HAP-1 (cell line): ENCODE measurements around the gene SLMAP.
A peak's percentile ranks its signal among the peaks of the same experiment; 100 is the strongest.

ENCODE experiments used
- DNase-seq, 2 experiments: peaks; one replicate each; pipeline ENCODE4 v3.0.0-alpha.2; 2016 to 2020; ENCODE audit warnings: low spot score in 2 of 2
- H3K27me3 ChIP-seq: fragments of 250-450 bp; sonication (Bioruptor Pico); 2 replicates; pipeline ENCODE4 v1.5.1; 2020; ENCODE audit warnings: low read depth, mild to moderate bottlenecking, moderate library complexity
- H3K36me3 ChIP-seq: fragments of 250-450 bp; sonication (Bioruptor Pico); replicated peaks from 2 replicates; pipeline ENCODE4 v1.5.1; 2020; ENCODE audit warnings: mild to moderate bottlenecking
- H3K4me1 ChIP-seq: fragments of 250-450 bp; sonication (Bioruptor Pico); 2 replicates; pipeline ENCODE4 v1.5.1; 2020; ENCODE audit warnings: mild to moderate bottlenecking
- H3K4me3 ChIP-seq: fragments of 250-450 bp; sonication (Bioruptor Pico); 2 replicates; pipeline ENCODE4 v1.5.1; 2020; ENCODE audit warnings: mild to moderate bottlenecking, moderate library complexity
- H3K9me3 ChIP-seq: fragments of 250-450 bp; sonication (Bioruptor Pico); 2 replicates; pipeline ENCODE4 v1.5.1; 2020; ENCODE audit warnings: mild to moderate bottlenecking, moderate library complexity
- in situ Hi-C: fragments of 300-500 bp; cut with MboI; formaldehyde crosslinking; loops from 3 replicates; pipeline ENCODE4 v1.14.3; 2020; ENCODE audit warnings: low sequenced_read_pairs, inconsistent platforms, mixed read lengths

The SLMAP gene

DNA sequence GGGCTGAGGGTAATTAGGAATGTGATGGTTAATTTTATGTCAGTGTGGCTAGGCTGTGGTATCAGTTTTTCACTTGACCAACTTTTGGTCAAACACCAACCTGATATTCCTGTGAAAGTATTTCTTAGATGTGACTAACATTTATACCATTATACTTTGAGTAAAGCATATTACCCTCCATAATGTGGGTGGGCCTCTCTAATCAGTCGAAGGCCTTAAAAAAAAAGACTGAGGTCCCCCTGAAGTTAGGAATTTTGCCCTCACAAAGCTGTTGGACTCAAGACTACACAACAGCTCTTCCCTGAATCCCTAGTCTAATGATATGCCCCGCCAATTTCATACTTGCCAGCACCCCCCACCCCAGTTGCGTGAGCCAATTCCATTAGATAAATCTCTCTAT lies 12.5 kb downstream of the SLMAP start:
- no peaks in the 10 kb centered on the region for H3K27me3 ChIP-seq
- H3K36me3 ChIP-seq: peaks cover 14% of the 10 kb centered on the region; the same call in 1 of the 2 replicates
- H3K4me1 ChIP-seq: peaks cover 10% of the 10 kb centered on the region; the same call in 1 of the 2 replicates
- no peak for DNase-seq
- H3K9me3 ChIP-seq: no peaks in the 10 kb centered on the region
- in situ Hi-C loops: no loop called here
- no peak overlapping the region for H3K4me3 ChIP-seq

DNA sequence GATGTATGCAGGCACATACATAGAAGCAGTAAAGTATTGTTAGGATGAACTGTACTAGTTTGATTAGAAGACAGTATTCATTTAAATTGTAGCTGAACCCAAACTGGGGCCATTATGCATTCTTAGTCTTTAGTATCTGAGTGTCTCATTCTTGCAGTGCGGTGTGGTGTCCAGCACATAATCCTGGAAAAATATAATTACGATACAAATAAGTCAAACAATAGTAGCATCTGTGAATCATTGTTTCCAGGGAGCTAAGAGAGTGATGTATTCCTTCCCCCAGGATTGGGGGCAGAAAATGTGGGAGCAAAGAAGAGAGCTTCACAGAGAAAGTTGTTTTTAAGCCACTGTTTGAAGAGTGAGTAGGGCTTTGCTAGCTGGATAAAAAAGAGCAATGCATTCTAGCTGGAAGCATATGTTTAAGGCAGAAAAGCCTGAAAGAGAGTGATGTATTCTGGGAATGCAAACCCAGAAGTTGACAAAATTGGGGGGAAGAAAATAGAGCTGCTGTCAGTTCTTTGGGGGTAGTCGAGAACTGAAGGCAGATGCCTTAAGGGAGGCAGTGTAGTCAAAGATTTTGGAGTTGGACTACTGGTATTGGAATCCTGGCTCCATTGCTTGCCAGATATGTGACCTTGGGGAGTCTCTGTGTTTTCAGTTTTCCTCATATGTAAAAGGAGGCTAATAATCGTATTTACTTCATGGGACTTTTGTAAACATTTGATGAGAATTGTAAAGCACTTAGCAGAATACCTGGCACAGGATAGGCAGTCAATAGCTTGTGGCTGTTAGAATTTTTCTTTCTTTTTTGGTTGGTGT lies 14.1 kb downstream of the SLMAP start:
- Histone ChIP-seq H3K9me3 (no peaks in the 10 kb centered on the region), H3K27me3 (no peaks in the 10 kb centered on the region), H3K36me3 (peaks cover 11% of the 10 kb centered on the region; the same call in 1 of the 2 replicates), H3K4me1 (0 out of 2 replicates have a peak, but pooled peaks cover 5% of the 10 kb centered on the region), H3K4me3 (no peak overlapping the region)
- in situ Hi-C loops: no loop called here
- no peak for DNase-seq

DNA sequence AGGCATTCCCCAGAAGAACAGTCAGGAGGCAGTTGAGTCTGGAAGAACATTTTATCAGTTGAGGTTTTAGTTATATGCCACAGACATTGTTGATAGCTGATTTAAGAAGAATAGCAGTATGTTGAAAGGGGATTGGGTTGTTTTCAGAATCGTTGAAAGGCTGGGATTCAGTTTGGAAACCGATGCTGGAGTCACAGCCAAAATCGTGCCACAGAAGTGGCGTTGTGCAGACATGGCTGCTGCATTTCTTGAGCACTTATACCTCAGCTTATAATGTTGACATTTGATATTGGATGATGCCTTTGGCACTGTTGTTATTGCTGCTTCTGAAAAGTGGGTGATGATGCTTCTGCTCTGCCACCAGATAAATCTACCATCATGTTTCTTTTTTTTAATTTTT lies 16.1 kb downstream of the SLMAP start:
- Histone ChIP-seq H3K9me3 (no peaks in the 10 kb centered on the region), H3K4me3 (no peak overlapping the region), H3K27me3 (no peaks in the 10 kb centered on the region), H3K4me1 (0 out of 2 replicates have a peak, but pooled peaks cover 5% of the 10 kb centered on the region), H3K36me3 (peaks cover 7% of the 10 kb centered on the region; the same call in 1 of the 2 replicates)
- in situ Hi-C loops: no loop called here
- no peak for DNase-seq

DNA sequence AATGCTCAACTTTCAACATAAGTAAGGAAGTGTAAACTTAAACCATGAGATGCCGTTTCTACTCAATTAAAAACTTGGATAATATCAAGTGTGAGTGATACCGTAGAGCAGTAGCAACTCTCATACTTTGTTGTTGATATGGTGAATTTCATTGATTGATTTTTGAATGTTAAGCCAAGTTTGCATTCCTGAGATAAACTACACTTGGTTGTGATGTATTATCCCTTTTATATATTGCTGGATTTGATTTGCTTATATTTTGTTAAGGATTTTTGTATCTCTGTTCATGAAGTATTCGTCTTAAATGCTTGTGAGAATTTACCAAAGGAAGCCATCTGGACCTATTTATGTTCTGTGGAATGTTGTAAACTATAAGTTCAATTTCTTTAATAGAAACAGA lies 21.7 kb downstream of the SLMAP start:
- in situ Hi-C loops: no loop called here
- H3K36me3 ChIP-seq: no peaks in the 10 kb centered on the region

DNA sequence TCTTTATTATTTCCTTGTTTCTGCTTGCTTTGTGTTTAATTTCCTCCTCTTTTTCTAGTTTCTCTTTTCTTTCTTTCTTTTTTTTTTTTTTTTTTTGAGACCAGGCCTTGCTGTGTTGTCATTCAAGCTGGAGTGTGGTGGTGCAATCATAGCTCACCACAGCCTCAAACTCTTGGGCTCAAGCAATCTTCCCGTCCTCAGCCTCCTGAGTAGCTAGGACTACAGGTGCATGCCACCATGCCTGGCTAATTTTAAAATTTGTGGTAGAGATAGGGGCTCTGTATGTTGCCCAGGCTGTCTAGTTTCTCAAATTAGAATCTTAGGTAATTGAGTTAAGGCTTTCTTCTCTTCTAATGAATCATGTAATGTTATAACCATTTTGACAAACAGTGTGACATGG lies 22.4 kb downstream of the SLMAP start:
- Histone ChIP-seq H3K4me3 (no peak overlapping the region), H3K36me3 (no peaks in the 10 kb centered on the region), H3K27me3 (no peaks in the 10 kb centered on the region), H3K9me3 (no peaks in the 10 kb centered on the region), H3K4me1 (no peaks in the 10 kb centered on the region; the same call in 1 of the 2 replicates)
- DNase-seq: no peak
- in situ Hi-C loops: no loop called here

More for the DNA sequence above, 21.7 kb downstream of the SLMAP start:
- Histone ChIP-seq H3K4me1 (no peaks in the 10 kb centered on the region), H3K9me3 (no peaks in the 10 kb centered on the region), H3K4me3 (no peak overlapping the region), H3K27me3 (no peaks in the 10 kb centered on the region)
- no peak for DNase-seq

DNA sequence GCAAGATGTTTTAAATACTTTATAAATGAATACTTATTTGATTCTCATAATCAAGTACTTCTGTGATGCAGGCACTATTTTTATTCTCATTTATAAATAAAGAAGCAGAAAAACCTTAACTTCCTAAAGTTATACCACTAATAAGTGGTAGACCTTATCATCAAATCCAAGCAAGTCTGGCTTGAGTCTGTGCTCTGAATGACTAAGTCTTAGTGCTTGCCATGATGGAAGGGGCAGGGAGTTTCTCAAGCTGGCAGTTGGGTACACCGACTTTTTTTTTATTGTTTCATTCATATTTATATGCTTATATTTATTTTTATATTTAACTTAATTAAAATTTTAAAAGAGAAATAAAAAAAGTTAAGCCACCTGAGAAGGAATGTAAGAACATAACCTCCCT lies 23.6 kb downstream of the SLMAP start:
- Histone ChIP-seq H3K4me3 (no peak overlapping the region), H3K4me1 (no peaks in the 10 kb centered on the region; the same call in 1 of the 2 replicates), H3K36me3 (no peaks in the 10 kb centered on the region), H3K27me3 (no peaks in the 10 kb centered on the region), H3K9me3 (no peaks in the 10 kb centered on the region)
- no peak for DNase-seq
- in situ Hi-C loops: no loop called here

DNA sequence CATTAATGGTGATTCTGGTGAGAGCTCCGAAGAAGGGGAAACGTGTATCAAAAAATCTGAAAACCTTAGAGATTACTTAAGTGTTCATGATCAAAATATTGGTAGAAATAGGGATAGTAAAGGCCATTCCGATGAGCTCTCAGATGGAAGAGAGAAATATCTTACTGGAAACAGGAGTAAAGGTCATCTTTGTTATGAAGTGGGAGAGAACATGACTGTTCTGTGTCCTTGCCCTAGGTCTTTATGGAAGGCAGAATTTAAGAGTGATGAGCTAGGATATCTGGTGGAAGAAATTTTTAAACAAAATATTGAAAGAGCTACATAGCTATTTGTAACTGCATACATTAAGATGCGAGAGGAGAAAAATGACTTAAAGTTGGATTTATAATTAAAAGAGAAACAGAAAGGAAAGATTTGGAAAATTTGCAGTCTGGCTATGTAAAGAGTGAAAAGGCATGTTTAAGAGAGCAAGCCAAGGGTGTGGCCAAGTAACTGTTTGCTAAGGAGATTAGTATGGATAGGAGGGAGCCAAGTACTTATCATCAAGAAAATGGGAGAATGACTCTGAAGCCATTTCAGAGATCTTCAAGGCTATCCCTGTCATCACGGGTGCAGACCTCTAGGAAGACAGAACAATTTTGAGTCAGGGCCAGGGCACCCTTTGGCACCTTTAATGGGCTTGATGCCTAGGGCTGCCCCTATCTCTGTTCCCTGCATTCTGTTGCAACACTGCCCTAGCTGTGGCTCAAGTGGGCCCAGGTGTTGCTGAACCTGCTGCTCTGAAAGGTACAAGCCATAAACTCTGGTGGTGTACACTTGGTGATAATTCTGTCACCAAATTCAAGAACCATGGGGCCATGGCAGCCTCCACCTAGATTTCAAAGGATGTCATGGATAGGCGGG lies 27.3 kb downstream of the SLMAP start:
- Histone ChIP-seq H3K4me3 (no peak overlapping the region), H3K4me1 (peaks cover 12% of the 10 kb centered on the region), H3K27me3 (no peaks in the 10 kb centered on the region), H3K9me3 (no peaks in the 10 kb centered on the region), H3K36me3 (no peaks in the 10 kb centered on the region)
- in situ Hi-C loops: no loop called here
- peak in 1 of 2 experiments; percentile 19 for DNase-seq

DNA sequence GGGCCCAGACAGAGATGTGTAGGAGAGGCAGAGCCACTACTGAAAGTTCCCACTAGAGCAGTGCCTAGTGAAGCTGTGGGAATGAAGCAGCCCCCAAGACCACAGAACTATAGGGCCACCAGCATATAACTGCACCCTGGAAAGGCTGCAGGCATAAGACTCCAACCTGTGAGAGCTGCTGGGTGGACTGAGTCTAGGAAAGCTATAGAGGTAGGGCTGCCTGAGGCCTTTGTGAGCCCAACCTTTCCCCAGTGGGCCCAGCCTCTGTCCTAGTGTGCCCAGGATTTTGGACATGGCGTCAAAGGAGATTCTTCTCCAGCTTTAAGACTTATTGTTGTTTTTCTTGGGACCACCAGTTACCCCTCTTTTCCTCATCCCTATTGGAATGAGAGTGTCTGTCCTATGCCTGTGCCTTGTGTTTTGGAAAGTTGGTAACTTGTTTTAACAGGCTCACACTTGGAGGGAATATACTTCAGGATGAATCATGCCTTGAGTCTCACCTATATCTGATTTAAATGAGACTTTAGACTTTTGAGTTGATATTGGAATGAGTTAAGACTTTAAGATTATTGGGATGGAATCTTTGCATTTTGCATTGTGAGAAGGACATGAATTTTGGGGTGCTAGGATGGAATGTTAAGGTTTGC lies 28.1 kb downstream of the SLMAP start:
- in situ Hi-C loops: no loop called here
- Histone ChIP-seq H3K27me3 (no peaks in the 10 kb centered on the region), H3K9me3 (no peaks in the 10 kb centered on the region), H3K4me3 (no peak overlapping the region), H3K36me3 (no peaks in the 10 kb centered on the region), H3K4me1 (peaks cover 12% of the 10 kb centered on the region)
- DNase-seq: no peak

DNA sequence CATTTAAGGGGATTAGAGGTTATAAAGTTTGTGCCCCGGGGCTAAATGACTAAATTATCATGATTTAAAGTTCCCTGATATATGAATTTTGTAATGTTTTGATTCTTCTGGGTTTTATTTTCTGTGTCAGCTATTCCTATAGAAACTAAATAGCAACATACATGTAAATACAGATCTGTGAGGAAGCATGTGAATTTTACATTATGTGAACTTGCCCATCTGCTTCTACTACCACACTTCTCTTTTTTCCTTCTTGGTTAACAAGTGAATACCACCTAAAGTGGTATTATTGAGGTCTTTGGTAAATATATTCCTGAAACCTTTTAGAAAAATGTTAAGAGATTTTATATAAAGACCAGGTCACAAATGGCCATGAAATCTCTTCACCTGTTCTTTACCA lies 29.3 kb downstream of the SLMAP start:
- no peak for DNase-seq
- H3K4me3 ChIP-seq: no peak overlapping the region
- H3K4me1 ChIP-seq: peaks cover 12% of the 10 kb centered on the region
- no peaks in the 10 kb centered on the region for H3K9me3 ChIP-seq
- H3K27me3 ChIP-seq: no peaks in the 10 kb centered on the region
- in situ Hi-C loops: no loop called here
- no peaks in the 10 kb centered on the region for H3K36me3 ChIP-seq

DNA sequence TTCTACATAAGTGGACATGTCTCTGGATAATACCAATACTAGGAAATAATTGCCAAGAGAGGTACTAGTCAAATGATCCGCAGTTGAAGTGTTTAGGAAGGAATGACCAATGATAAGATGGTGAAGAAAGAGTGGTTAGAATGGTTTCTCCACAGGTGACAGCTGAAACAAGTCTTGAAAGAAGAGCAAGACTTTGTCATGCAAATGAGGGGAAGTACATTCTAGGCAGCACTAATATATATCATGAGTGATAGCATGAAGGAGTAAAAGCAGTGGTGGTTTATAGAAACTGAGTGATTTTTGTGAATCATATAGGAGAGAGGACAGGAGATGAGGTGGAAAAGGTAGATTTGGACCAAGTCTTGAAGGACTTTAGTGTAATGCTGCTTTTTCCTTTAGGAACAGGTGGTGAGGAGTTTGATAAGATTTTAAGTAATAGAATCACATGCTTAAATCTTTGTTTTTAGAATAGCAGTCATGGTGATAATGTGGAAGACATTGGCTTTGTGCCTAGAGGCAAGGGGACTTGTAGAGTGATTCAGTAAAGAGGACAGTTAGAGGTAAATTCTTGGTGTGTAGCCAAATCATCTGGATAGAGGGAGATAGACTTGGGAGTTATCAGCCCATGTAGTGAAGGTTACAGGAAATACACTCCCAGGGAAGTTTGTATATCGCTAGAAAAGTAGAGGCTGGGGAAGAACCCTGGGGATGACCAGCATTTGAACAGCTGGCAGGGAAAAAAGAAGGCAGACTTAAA lies 31.9 kb downstream of the SLMAP start:
- Histone ChIP-seq H3K36me3 (no peaks in the 10 kb centered on the region), H3K27me3 (no peaks in the 10 kb centered on the region), H3K9me3 (no peaks in the 10 kb centered on the region), H3K4me1 (peaks cover 12% of the 10 kb centered on the region), H3K4me3 (no peak overlapping the region)
- in situ Hi-C loops: no loop called here
- DNase-seq: no peak

DNA sequence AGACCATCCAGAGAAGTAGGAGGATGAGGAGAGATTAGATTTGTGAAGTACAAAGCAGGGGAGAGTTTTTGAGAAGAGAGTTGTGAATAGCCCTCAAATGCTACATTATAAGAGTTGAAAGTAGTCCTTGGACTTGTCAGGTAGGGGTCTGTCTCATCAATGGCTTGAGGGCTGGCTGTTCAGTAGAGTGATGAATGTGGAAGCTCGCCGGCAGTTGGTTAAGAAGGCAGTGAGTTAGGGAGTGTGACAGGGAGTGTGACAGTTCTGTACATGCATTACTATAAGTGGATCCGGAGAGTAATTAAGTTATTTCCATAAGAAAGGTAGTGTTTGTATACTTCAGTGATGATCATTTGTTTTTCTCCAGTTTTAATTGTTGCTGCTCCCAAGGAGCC lies 32.5 kb downstream of the SLMAP start:
- Histone ChIP-seq H3K36me3 (no peaks in the 10 kb centered on the region), H3K9me3 (no peaks in the 10 kb centered on the region), H3K4me1 (peaks cover 12% of the 10 kb centered on the region), H3K27me3 (no peaks in the 10 kb centered on the region), H3K4me3 (no peak overlapping the region)
- DNase-seq: no peak
- in situ Hi-C loops: no loop called here

DNA sequence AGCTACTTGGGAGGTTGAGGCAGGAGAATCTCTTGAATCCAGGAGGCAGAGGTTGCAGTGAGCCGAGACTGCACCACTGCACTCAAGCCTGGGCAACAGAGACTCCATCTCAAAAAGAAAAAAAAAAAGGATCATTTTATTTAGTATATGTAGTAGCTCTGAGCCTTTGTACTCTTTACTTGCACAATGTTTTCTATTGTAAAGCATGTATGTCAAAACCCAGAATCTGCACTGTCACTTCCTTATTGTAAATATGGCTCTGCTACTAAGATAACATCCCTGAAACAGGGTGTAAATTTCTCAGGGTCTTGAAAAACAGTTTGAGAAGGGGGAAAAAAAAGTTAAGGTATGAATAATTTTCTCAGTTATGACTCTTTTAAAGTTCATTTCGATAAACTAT lies 35.1 kb downstream of the SLMAP start:
- H3K4me3 ChIP-seq: no peak overlapping the region
- in situ Hi-C loops: no loop called here
- DNase-seq: no peak

DNA sequence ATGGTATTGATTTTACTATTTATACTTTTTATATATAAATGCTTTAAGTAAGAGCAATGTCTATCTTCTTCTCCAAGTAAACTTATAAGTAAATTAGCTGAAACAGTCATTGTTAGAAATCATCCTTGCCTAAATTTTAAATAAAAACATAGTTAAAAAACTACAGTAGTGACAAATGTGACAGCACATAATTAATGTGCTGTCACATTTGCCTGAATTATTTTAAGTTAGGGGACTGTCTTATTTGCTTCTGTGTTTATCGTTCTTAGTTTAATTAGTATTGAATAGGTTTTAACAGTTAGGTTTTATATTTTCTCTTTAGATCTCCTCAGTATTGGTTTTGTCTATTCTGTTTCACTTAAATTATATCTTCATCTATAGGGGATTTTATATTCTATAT lies 36.1 kb downstream of the SLMAP start:
- no peak for DNase-seq
- no peak overlapping the region for H3K4me3 ChIP-seq
- no peaks in the 10 kb centered on the region for H3K36me3 ChIP-seq
- H3K4me1 ChIP-seq: peaks cover 6% of the 10 kb centered on the region
- no peaks in the 10 kb centered on the region for H3K27me3 ChIP-seq
- H3K9me3 ChIP-seq: no peaks in the 10 kb centered on the region
- in situ Hi-C loops: no loop called here

More for the DNA sequence above, 35.1 kb downstream of the SLMAP start:
- Histone ChIP-seq H3K9me3 (no peaks in the 10 kb centered on the region), H3K36me3 (no peaks in the 10 kb centered on the region), H3K27me3 (no peaks in the 10 kb centered on the region), H3K4me1 (peaks cover 6% of the 10 kb centered on the region)
